HL-60 (cell line): ENCODE measurements around the gene KRT6C.
"Not testable (repeated sequence)": the region's sequence is repeated elsewhere in the genome, so short reads cannot be mapped to it uniquely, and the experiment has no call there.

Experiments used
- DNase-seq, 2 experiments: peaks; one replicate each; pipeline ENCODE4 v3.0.0-alpha.2; 2010 to 2020; ENCODE audit warnings: low read depth in 1 of 2, low spot score in 1 of 2
- H3K27ac ChIP-seq: fragments of 250-450 bp; sonication (Bioruptor Pico); replicated peaks from 2 replicates; pipeline ENCODE4 v1.5.1; 2020; ENCODE audit warnings: mild to moderate bottlenecking, moderate library complexity
- H3K27me3 ChIP-seq: fragments of 250-450 bp; sonication (Bioruptor Pico); 2 replicates; pipeline ENCODE4 v1.5.1; 2021; ENCODE audit warnings: mild to moderate bottlenecking, moderate library complexity; ENCODE audit not compliant: insufficient read depth, poor library complexity, severe bottlenecking
- H3K4me3 ChIP-seq: replicated peaks from 2 replicates; pipeline ENCODE4 v1.5.1; 2011; ENCODE audit warnings: mild to moderate bottlenecking, control low read depth, low read length; ENCODE audit not compliant: insufficient read depth
- GABPA ChIP-seq: IDR thresholded peaks from 2 replicates; pipeline ENCODE4 v1.6.1; 2012; ENCODE audit warnings: low read depth
- POLR2AphosphoS5 ChIP-seq: IDR thresholded peaks from 2 replicates; pipeline ENCODE4 v1.6.1; 2012; ENCODE audit warnings: low read depth
- SPI1 ChIP-seq: IDR thresholded peaks from 2 replicates; pipeline ENCODE4 v1.6.1; 2012; ENCODE audit warnings: low read depth, mild to moderate bottlenecking, borderline replicate concordance
- TF ChIP-seq, protein P1 (sequence below): IDR thresholded peaks from 2 replicates; pipeline ENCODE4 v1.6.1; 2012; ENCODE audit warnings: low read depth; ENCODE audit not compliant: insufficient replicate concordance
- TF ChIP-seq, protein P2 (sequence below): IDR thresholded peaks from one replicate; pipeline ENCODE4 v1.5.1; 2011; ENCODE audit warnings: low read length, control low read depth, inconsistent platforms; ENCODE audit not compliant: insufficient read depth

Gene KRT6C

DNA sequence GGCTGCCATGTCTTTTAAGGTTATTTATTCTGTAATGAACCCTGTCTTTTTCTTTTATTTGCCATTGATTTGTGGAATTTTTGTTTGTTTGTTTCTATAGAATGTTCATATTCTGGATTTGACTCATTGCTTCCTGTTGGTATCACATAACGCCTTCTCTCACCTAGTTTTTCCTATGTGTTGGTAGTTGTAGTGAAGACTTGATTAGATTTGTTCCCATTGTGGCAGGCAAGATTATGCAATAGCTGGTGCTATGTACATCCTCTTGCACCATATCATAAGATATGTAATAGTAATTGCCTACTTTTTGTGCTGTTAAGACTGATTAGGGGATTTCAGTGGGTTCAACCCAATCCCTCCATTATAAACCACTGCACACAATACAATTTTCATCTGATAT, 17.8 kb downstream of the KRT6C start:
- Histone ChIP-seq H3K4me3 (no peak overlapping the region), H3K27me3 (peaks cover 4% of the 10 kb centered on the region), H3K27ac (no peak overlapping the region)
- DNase-seq, result no peak
- TF ChIP-seq SPI1 (no peak), POLR2AphosphoS5 (no peak), GABPA (no peak)
- TF ChIP-seq, protein P1, sequence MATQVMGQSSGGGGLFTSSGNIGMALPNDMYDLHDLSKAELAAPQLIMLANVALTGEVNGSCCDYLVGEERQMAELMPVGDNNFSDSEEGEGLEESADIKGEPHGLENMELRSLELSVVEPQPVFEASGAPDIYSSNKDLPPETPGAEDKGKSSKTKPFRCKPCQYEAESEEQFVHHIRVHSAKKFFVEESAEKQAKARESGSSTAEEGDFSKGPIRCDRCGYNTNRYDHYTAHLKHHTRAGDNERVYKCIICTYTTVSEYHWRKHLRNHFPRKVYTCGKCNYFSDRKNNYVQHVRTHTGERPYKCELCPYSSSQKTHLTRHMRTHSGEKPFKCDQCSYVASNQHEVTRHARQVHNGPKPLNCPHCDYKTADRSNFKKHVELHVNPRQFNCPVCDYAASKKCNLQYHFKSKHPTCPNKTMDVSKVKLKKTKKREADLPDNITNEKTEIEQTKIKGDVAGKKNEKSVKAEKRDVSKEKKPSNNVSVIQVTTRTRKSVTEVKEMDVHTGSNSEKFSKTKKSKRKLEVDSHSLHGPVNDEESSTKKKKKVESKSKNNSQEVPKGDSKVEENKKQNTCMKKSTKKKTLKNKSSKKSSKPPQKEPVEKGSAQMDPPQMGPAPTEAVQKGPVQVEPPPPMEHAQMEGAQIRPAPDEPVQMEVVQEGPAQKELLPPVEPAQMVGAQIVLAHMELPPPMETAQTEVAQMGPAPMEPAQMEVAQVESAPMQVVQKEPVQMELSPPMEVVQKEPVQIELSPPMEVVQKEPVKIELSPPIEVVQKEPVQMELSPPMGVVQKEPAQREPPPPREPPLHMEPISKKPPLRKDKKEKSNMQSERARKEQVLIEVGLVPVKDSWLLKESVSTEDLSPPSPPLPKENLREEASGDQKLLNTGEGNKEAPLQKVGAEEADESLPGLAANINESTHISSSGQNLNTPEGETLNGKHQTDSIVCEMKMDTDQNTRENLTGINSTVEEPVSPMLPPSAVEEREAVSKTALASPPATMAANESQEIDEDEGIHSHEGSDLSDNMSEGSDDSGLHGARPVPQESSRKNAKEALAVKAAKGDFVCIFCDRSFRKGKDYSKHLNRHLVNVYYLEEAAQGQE, result no peak
- TF ChIP-seq, protein P2, sequence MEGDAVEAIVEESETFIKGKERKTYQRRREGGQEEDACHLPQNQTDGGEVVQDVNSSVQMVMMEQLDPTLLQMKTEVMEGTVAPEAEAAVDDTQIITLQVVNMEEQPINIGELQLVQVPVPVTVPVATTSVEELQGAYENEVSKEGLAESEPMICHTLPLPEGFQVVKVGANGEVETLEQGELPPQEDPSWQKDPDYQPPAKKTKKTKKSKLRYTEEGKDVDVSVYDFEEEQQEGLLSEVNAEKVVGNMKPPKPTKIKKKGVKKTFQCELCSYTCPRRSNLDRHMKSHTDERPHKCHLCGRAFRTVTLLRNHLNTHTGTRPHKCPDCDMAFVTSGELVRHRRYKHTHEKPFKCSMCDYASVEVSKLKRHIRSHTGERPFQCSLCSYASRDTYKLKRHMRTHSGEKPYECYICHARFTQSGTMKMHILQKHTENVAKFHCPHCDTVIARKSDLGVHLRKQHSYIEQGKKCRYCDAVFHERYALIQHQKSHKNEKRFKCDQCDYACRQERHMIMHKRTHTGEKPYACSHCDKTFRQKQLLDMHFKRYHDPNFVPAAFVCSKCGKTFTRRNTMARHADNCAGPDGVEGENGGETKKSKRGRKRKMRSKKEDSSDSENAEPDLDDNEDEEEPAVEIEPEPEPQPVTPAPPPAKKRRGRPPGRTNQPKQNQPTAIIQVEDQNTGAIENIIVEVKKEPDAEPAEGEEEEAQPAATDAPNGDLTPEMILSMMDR, result no peak

DNA sequence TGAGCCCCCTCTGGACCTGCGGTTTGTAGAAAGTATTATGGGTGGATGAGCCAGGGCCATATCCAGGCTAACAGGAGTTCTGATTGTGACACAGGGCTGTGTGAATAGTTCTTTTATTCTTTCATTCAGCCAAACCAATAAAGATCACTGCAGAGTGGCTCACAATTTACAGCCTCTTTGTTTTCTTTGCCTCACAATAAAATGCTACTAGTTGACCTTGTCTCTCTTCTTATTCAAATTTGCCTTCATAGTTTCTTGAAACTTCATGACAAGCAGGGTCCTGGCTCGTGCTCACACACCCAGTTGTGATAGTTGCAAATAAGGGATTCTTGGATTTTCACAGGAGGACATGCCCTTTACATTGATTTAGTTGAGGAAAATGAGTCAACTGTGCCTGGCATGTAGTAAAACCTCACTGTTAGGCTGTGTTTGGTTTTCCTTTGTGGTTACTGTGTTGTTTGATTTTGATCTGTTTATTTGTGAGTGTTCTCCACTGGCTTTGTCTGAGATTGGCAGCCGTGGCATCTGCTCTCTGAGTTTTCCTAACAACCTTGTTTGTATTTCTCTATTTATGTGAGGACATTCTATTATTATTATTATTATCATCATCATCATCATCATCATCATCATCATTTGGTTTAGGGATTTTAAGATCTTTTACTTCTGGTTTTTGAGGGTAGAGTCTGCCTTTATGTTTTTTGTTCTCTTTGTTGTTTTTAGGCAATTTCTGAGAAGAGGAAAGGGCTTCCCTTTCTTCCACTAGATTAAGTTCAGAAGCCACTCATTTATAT, 19.0 kb downstream of the KRT6C start:
- TF ChIP-seq, protein P2, result no peak
- no peak for TF ChIP-seq POLR2AphosphoS5
- no peak for DNase-seq
- Histone ChIP-seq H3K4me3 (no peak overlapping the region), H3K27ac (no peak overlapping the region), H3K27me3 (peaks cover 4% of the 10 kb centered on the region)

DNA sequence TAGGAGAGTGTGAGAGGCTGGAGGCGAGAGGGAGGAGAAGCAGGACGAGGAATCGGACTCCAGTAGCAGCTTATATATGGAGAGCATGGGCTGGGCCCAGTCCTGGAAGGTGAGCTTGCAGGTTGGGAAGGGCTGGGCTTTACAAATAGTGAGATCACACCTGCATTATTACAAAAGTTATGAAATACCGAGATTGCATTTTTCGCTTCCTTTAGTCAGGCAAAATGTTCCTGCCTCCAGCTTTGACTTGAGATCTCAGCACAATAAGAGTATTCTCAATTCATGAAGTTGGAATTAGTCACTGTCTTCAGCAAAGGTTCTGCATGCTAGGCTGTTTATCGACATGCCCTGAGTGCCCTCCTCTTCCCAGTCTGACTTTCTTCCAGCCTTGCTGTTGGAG, 21.5 kb downstream of the KRT6C start, which contains the start of gene KRT6B:
KRT6B (minus strand) TSS at position 46 of the 400 bp plus-strand sequence. CDS start 68 bp downstream, outside the sequence.
- Histone ChIP-seq H3K4me3 (no peak within 1 kb of the TSS), H3K27me3 (peaks cover 4% of the 10 kb centered on the region), H3K27ac (no peak within 1 kb of the TSS)
- TF ChIP-seq SPI1 (no peak), POLR2AphosphoS5 (no peak), GABPA (no peak)
- TF ChIP-seq, protein P2, result no peak
- TF ChIP-seq, protein P1, result no peak
- DNase-seq, result no peak

DNA sequence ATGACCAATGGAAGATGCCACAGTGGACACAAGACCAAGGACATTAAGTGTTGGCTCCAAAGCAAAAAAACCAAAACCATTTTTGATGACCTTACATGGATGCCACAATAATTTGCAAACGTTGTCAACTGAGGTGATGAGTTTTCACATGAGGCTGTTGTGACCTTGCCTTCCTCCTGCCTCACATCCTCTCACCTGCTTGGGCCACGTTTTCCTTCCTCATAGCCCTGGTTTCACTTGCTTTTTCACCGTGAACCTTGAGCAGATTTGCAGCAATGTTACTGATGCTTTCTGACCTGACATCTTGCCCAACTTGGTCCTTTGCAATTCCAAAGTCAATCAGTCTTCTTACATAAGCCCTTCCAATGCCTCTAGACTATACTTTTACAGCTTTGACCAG, 25.4 kb downstream of the KRT6C start:
- H3K27ac ChIP-seq, result no peak overlapping the region
- H3K4me3 ChIP-seq, result no peak overlapping the region
- H3K27me3 ChIP-seq, result peaks cover 4% of the 10 kb centered on the region
- TF ChIP-seq, protein P1, result no peak
- TF ChIP-seq SPI1 (no peak), POLR2AphosphoS5 (no peak), GABPA (no peak)
- TF ChIP-seq, protein P2, result no peak
- DNase-seq, result no peak

DNA sequence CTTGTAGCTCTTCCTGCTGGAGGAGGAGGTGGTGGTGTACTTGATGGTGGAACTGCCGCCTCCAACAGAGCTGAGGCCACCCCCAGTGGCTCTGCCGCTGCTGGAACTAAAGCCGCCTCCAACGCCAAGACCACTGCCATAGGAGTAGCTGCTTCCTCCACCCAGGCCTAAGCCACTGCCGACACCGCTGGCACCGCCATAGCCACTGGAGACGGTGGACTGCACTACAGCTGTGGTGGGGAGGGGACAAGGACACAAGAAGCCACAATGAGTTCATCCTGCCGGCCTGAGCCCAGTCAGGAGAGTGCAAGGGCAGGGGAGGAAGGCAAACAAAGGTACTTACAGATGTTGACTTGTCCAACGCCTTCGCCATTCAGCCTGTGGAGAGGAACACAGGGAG, 26.4 kb downstream of the KRT6C start:
- not testable (repeated sequence) for H3K4me3 ChIP-seq, DNase-seq, H3K27ac ChIP-seq, H3K27me3 ChIP-seq
